Activated CD4-positive, alpha-beta T cell treated with anti-CD3 and anti-CD28 coated beads, Interleukin-2, amount 50 U/mL, for 48 hours (primary cell): Measurements from ENCODE around the gene FBRSL1.

Experiments
- DNase-seq, 2 experiments: peaks; one replicate each; pipeline ENCODE4 v3.0.0-alpha.2; 2020

FBRSL1 gene

GRCh38 chr12:132485619-132486018 lies 4.3 kb upstream of the FBRSL1 start:
- DNase-seq = no peak

GRCh38 chr12:132486168-132486567 lies 3.8 kb upstream of the FBRSL1 start:
- DNase-seq = no peak

GRCh38 chr12:132486576-132486975 lies 3.4 kb upstream of the FBRSL1 start:
- no peak for DNase-seq

- DNase-seq = no peak
Observed at GRCh38 chr12:132487311-132487741, 2.6 kb upstream of the FBRSL1 start.

- peak; percentile 31 to 40 for DNase-seq
Observed at GRCh38 chr12:132488127-132489077, 1.5 kb upstream of the FBRSL1 start.

GRCh38 chr12:132489078-132489601 lies 811 bp upstream of the FBRSL1 start:
- DNase-seq = peak; percentile 43 to 54

GRCh38 chr12:132490422-132491137 lies 629 bp downstream of the FBRSL1 start:
- no peak for DNase-seq

GRCh38 chr12:132491138-132491663 lies 1.2 kb downstream of the FBRSL1 start:
- no peak for DNase-seq

- DNase-seq = no peak
Observed at GRCh38 chr12:132491761-132492378, 1.9 kb downstream of the FBRSL1 start.

GRCh38 chr12:132492522-132492921 lies 2.6 kb downstream of the FBRSL1 start:
- DNase-seq = peak in 1 of 2 experiments; percentile 30

GRCh38 chr12:132492951-132493350 lies 3.0 kb downstream of the FBRSL1 start:
- DNase-seq = no peak

- DNase-seq = no peak
Observed at GRCh38 chr12:132493482-132494178, 3.7 kb downstream of the FBRSL1 start.

GRCh38 chr12:132494294-132495164 lies 4.6 kb downstream of the FBRSL1 start:
- no peak for DNase-seq

- DNase-seq = no peak
Observed at GRCh38 chr12:132495165-132495544, 5.2 kb downstream of the FBRSL1 start.

- DNase-seq = no peak
Observed at GRCh38 chr12:132495629-132496357, 5.8 kb downstream of the FBRSL1 start.

GRCh38 chr12:132496358-132496669 lies 6.4 kb downstream of the FBRSL1 start:
- DNase-seq = no peak

GRCh38 chr12:132496710-132497109 lies 6.8 kb downstream of the FBRSL1 start:
- no peak for DNase-seq

- DNase-seq = no peak
Observed at GRCh38 chr12:132497514-132498405, 7.8 kb downstream of the FBRSL1 start.

GRCh38 chr12:132498931-132499330 lies 9.0 kb downstream of the FBRSL1 start:
- no peak for DNase-seq
